WTC11 (cell line): Measurements from ENCODE around the gene DNAJB8.

Experiments used
- ARID4B ChIP-seq: sonication (generic); formaldehyde crosslinking; IDR thresholded peaks from 2 replicates; pipeline ENCODE4 v1.8.0; 2023; ENCODE audit warnings: missing genetic modification reagents, mild to moderate bottlenecking, borderline replicate concordance
- CTCF ChIP-seq: fragments of 200-600 bp; IDR thresholded peaks from 2 replicates; pipeline ENCODE4 v1.8.0; 2022; ENCODE audit warnings: antibody characterized with exemption
- FOXP4 ChIP-seq: sonication (generic); formaldehyde crosslinking; IDR thresholded peaks from 2 replicates; pipeline ENCODE4 v1.8.0; 2022; ENCODE audit warnings: mild to moderate bottlenecking, missing genetic modification reagents
- HMGXB4 ChIP-seq: sonication (generic); formaldehyde crosslinking; IDR thresholded peaks from 2 replicates; pipeline ENCODE4 v1.8.1; 2023; ENCODE audit warnings: mild to moderate bottlenecking, moderate library complexity, missing genetic modification reagents
- MXD4 ChIP-seq: fragments of 250-450 bp; sonication (Bioruptor Pico); IDR thresholded peaks from 2 replicates; pipeline ENCODE4 v1.8.0; 2021; ENCODE audit warnings: mild to moderate bottlenecking, moderate library complexity, borderline replicate concordance
- RELA ChIP-seq: sonication (generic); formaldehyde crosslinking; IDR thresholded peaks from 2 replicates; pipeline ENCODE4 v1.8.1; 2022; ENCODE audit warnings: missing genetic modification reagents, mild to moderate bottlenecking, borderline replicate concordance
- TCF7 ChIP-seq: sonication (generic); formaldehyde crosslinking; IDR thresholded peaks from 2 replicates; pipeline ENCODE4 v1.8.0; 2022; ENCODE audit warnings: mild to moderate bottlenecking, low read depth, missing genetic modification reagents, moderate library complexity
- ZNF121 ChIP-seq: sonication (generic); formaldehyde crosslinking; IDR thresholded peaks from 2 replicates; pipeline ENCODE4 v1.8.0; 2023; ENCODE audit warnings: missing genetic modification reagents
- ZNF416 ChIP-seq: fragments of 250-450 bp; sonication (Bioruptor Pico); IDR thresholded peaks from 2 replicates; pipeline ENCODE4 v1.9.0; 2021; ENCODE audit warnings: mild to moderate bottlenecking, inconsistent platforms
- ZNF423 ChIP-seq: fragments of 250-450 bp; sonication (Bioruptor Pico); IDR thresholded peaks from 2 replicates; pipeline ENCODE4 v2.1.2; 2022; ENCODE audit warnings: mild to moderate bottlenecking, moderate library complexity
- ZNF512 ChIP-seq: sonication (generic); formaldehyde crosslinking; IDR thresholded peaks from 2 replicates; pipeline ENCODE4 v1.8.1; 2022; ENCODE audit warnings: missing genetic modification reagents, borderline replicate concordance
- TF ChIP-seq, protein P1 (sequence below): sonication (generic); formaldehyde crosslinking; IDR thresholded peaks from 2 replicates; pipeline ENCODE4 v1.8.0; 2022; ENCODE audit warnings: mild to moderate bottlenecking, missing genetic modification reagents
- TF ChIP-seq, protein P2 (sequence below): sonication (generic); formaldehyde crosslinking; conservative IDR thresholded peaks from 2 replicates; pipeline ENCODE4 v1.8.1; 2022; ENCODE audit warnings: mild to moderate bottlenecking, missing genetic modification reagents
- TF ChIP-seq, protein P3 (sequence below): sonication (generic); formaldehyde crosslinking; IDR thresholded peaks from 2 replicates; pipeline ENCODE4 v1.8.0; 2022; ENCODE audit warnings: mild to moderate bottlenecking, missing genetic modification reagents

DNA sequence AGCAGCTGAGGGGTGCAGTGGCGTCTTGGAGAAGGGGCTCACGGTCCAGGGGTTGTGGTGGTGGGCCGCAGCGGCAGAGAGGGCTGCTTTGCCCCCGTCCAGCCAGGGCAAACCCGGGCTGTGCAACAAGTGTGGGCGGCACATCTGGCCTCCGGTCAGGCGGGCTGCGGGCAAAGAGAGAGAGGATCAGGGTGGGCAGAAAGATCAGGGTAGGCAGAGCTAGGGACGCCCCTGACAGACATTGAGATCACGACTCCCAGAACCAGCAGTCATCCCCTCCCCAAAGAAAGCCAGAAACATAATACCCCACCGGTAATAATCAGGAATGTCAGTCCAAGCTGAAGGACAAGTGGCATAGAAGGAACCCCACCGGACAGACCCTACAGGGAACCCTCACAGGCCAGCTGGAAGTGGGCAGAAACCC lies 19.5 kb upstream of the DNAJB8 start:
- TF ChIP-seq ZNF416 (CRISPR knock-in tag) = no peak
- TF ChIP-seq ARID4B (CRISPR knock-in tag) = no peak
- TF ChIP-seq CTCF = no peak
- no peak for TF ChIP-seq MXD4 (CRISPR knock-in tag)
- TF ChIP-seq RELA = no peak
- TF ChIP-seq, protein P1, sequence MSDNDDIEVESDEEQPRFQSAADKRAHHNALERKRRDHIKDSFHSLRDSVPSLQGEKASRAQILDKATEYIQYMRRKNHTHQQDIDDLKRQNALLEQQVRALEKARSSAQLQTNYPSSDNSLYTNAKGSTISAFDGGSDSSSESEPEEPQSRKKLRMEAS (CRISPR knock-in tag) = no peak
- no peak for TF ChIP-seq ZNF121 (CRISPR knock-in tag)
- TF ChIP-seq HMGXB4 (CRISPR knock-in tag) = no peak
- TF ChIP-seq TCF7 = no peak
- TF ChIP-seq, protein P2, sequence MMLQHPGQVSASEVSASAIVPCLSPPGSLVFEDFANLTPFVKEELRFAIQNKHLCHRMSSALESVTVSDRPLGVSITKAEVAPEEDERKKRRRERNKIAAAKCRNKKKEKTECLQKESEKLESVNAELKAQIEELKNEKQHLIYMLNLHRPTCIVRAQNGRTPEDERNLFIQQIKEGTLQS (CRISPR knock-in tag) = no peak
- TF ChIP-seq ZNF512 (CRISPR knock-in tag) = no peak
- no peak for TF ChIP-seq FOXP4 (CRISPR knock-in tag)
- TF ChIP-seq, protein P3, sequence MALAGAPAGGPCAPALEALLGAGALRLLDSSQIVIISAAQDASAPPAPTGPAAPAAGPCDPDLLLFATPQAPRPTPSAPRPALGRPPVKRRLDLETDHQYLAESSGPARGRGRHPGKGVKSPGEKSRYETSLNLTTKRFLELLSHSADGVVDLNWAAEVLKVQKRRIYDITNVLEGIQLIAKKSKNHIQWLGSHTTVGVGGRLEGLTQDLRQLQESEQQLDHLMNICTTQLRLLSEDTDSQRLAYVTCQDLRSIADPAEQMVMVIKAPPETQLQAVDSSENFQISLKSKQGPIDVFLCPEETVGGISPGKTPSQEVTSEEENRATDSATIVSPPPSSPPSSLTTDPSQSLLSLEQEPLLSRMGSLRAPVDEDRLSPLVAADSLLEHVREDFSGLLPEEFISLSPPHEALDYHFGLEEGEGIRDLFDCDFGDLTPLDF = no peak
- no peak for TF ChIP-seq ZNF423 (CRISPR knock-in tag)
